Psoas muscle (tissue), 8 donors: ENCODE results near the gene CALCOCO1. TPM values are rescaled to one million over a fixed set of nuclear protein-coding genes. Genes with fewer than 3 reads are reported as not detected.
A peak's percentile ranks its signal among the peaks of the same experiment; 100 is the strongest.
"Not testable (repeated sequence)": the region's sequence is repeated elsewhere in the genome, so short reads cannot be mapped to it uniquely, and the experiment has no call there.

ENCODE experiments used
- ATAC-seq, 4 donors: fragments of 200-7000 bp; cut with Tn5 transposase; one replicate each; pipeline ENCODE4 v1.9.1; 2020; ENCODE audit warnings: moderate library complexity in 3 of 4, mild to moderate bottlenecking in 2 of 4
- DNase-seq, 2 donors: peaks; one replicate each; pipeline ENCODE4 v3.0.0-alpha.2; 2020
- H3K27ac ChIP-seq: fragments of 200-600 bp; one replicate; pipeline ENCODE4 v1.8.0; 2022
- H3K27me3 ChIP-seq, 3 donors: fragments of 200-600 bp in 1 of 3; one replicate each; pipeline versions ENCODE4 v1.6.1 to v1.8.0; 2013 to 2022; ENCODE audit warnings: low read length in 2 of 3, mild to moderate bottlenecking in 2 of 3, moderate library complexity in 1 of 3; ENCODE audit not compliant: insufficient read depth in 3 of 3
- H3K36me3 ChIP-seq, 2 donors: fragments of 200-600 bp in 1 of 2; one replicate each; pipeline versions ENCODE4 v1.6.1 to v1.8.0; 2013 to 2022; ENCODE audit warnings: low read depth in 1 of 2, mild to moderate bottlenecking in 1 of 2, moderate library complexity in 1 of 2; ENCODE audit not compliant: insufficient read depth in 1 of 2
- H3K4me1 ChIP-seq: fragments of 200-600 bp; one replicate; pipeline ENCODE4 v1.8.0; 2022
- H3K4me3 ChIP-seq: fragments of 200-600 bp; one replicate; pipeline ENCODE4 v1.8.0; 2022; ENCODE audit warnings: mild to moderate bottlenecking
- H3K9me3 ChIP-seq: fragments of 200-600 bp; one replicate; pipeline ENCODE4 v1.8.0; 2022
- CTCF ChIP-seq: fragments of 200-600 bp; IDR thresholded peaks from one replicate; pipeline ENCODE4 v1.8.0; 2022; ENCODE audit warnings: antibody characterized with exemption
- WGBS, 3 donors: extraction: QIAGEN DNeasy Blood & Tissue Kit; methylation state at CpG; one replicate each; pipeline versions ENCODE4 v1.1.6 to v1.1.7; 2013; 5-methylcytosine and 5-hydroxymethylcytosine counted together
- intact Hi-C, 2 donors: fragments of 100-400 bp; cut with DNase I; formaldehyde crosslinking; loops; one replicate each; pipeline versions ENCODE4 v1.11.0 to v1.14.2; 2022
- polyA plus RNA-seq, 3 donors: library from polyadenylated mRNA; stranded (reverse); fragments of 200-250 nt; gene quantifications; one replicate each; pipeline ENCODE4 v1.2.3, GENCODE V29; 2013
- total RNA-seq, 4 donors: library from RNA; stranded (reverse); fragmentation: NEBNext Ultra II Directional in 2 of 4; extraction: Animal tissue kit (Norgen Biotek cat#: 25700) in 2 of 4; gene quantifications; one replicate each; pipeline versions ENCODE4 v1.2.1 to v1.2.4, GENCODE V29; 2021 to 2023
- donor health status: healthy with polysubstance abuse.
- donor health status: DM: no; HTN: no; CAD: no; lungs with moderate emphysema.
- donor health status: Bipolar disorder and iron deficiency.
- donor health status: healthy.
- donor health status: DM: yes; HTN: yes; CAD: no.
- donor health status: DM: no; HTN: no; CAD: no.
- donor health status: DM: no; HTN: no; CAD: no.
- donor health status: DM: yes; HTN: yes; CAD: no.

Gene CALCOCO1
- total and polyA plus RNA-seq, 7 donors: 41.1 to 255 (median 180) TPM

- Histone ChIP-seq H3K4me3 (no peak overlapping the region), H3K27ac (no peak overlapping the region)
- intact Hi-C loops: no loop called here
Measured at GRCh38 chr12:53722450-53723041, 4.7 kb downstream of the CALCOCO1 start.

DNA sequence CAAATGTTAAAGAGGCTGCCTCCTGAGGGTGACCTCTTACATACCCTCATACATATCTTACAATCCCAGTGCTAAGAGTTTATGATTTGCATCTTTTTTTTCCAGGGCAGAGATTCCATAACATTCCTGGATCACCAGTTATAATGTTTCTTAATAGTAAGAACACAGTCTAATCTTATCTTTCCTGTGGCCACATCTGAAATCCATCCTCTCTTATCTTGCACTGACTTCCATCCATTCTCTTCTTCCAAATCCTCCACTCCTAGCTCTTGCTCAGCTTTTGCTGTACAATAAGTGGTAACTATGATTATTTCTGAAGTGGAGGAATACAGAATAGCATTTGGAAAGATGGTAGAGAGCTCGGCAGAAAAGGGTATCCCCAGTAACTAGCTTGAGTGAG lies 6.3 kb downstream of the CALCOCO1 start:
- Histone ChIP-seq H3K9me3 (no peaks in the 10 kb centered on the region), H3K4me1 (peaks cover 7% of the 10 kb centered on the region), H3K4me3 (no peak overlapping the region), H3K27ac (no peak overlapping the region), H3K36me3 (peaks cover 25 to 95% of the 10 kb centered on the region in 2 donors), H3K27me3 (no peaks in the 10 kb centered on the region)
- no peak for DNase-seq
- 71 to 81% (median 78%) methylated on average over 1 of the region's 1 CpG for WGBS, 3 donors
- intact Hi-C loops: no loop called here
- ATAC-seq: no peak
- no peak for TF ChIP-seq CTCF

More at GRCh38 chr12:53722450-53723041, 4.7 kb downstream of the CALCOCO1 start:
- no peak for TF ChIP-seq CTCF
- Histone ChIP-seq H3K9me3 (no peaks in the 10 kb centered on the region), H3K27me3 (no peaks in the 10 kb centered on the region), H3K4me1 (peaks cover 14% of the 10 kb centered on the region), H3K36me3 (peaks cover 25 to 79% of the 10 kb centered on the region in 2 donors)
- no peak for ATAC-seq
- DNase-seq: no peak
- 46 to 68% (median 54%) methylated on average over 3 of the region's 3 CpGs for WGBS, 3 donors

GRCh38 chr12:53719649-53720048 lies 7.6 kb downstream of the CALCOCO1 start:
- TF ChIP-seq CTCF: no peak
- intact Hi-C loops: no loop called here
- Histone ChIP-seq H3K36me3 (peaks cover 30 to 100% of the 10 kb centered on the region in 2 donors), H3K4me3 (no peak overlapping the region), H3K9me3 (no peaks in the 10 kb centered on the region), H3K27ac (no peak overlapping the region), H3K27me3 (no peaks in the 10 kb centered on the region), H3K4me1 (no peaks in the 10 kb centered on the region)
- ATAC-seq (no peak), DNase-seq (no peak)
- WGBS, 3 donors: 65 to 69% (median 66%) methylated on average over 2 of the region's 2 CpGs

DNA sequence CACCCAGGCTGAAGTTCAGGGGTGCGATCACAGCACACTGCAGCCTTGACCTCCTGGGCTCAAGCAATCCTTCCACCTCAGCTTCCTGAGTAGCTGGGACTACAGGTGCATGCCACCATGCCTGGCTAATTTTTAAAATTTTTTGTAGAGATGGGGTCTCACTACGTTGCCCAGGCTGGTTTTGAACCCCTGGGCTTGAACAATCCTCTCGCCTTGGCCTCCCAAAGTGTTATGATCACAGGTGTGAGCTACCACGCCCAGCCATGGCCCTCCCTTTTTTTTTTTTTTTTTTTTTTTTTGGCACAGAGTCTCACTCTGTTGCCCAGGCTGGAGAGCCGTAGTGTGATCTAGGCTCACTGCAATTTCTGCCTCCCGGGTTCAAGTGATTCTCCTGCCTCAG lies 8.7 kb downstream of the CALCOCO1 start:
- H3K36me3 ChIP-seq: peaks cover 22 to 100% of the 10 kb centered on the region in 2 donors
- 74 to 90% (median 81%) methylated on average over 6 of the region's 6 CpGs for WGBS, 3 donors
- DNase-seq, H3K27ac ChIP-seq, H3K4me1 ChIP-seq, H3K9me3 ChIP-seq, intact Hi-C loops, ATAC-seq, H3K4me3 ChIP-seq, H3K27me3 ChIP-seq: not testable (repeated sequence)

GRCh38 chr12:53717319-53717718 lies 9.9 kb downstream of the CALCOCO1 start:
- H3K27me3 ChIP-seq: no peaks in the 10 kb centered on the region
- DNase-seq (no peak), ATAC-seq (peak in 3 of 4 donors; percentile 30 to 69 (median 58))
- WGBS, 3 donors: 76 to 89% (median 78%) methylated on average over 5 of the region's 5 CpGs
- no peak overlapping the region for H3K4me3 ChIP-seq
- H3K4me1 ChIP-seq: no peaks in the 10 kb centered on the region
- TF ChIP-seq CTCF: no peak
- H3K27ac ChIP-seq: no peak overlapping the region
- intact Hi-C loops: no loop called here
- no peaks in the 10 kb centered on the region for H3K9me3 ChIP-seq
- peaks cover 25 to 100% of the 10 kb centered on the region in 2 donors for H3K36me3 ChIP-seq
